OCI-LY3 (cell line): Measurements from ENCODE around the gene POLR2L.

ENCODE experiments used
- CTCF ChIP-seq: fragments of 200-600, 300-600 bp; sonication (generic); IDR thresholded peaks from 2 replicates; pipeline ENCODE4 v1.5.1; 2014; ENCODE audit warnings: antibody characterized with exemption, low read length, low read depth
- EZH2phosphoT487 ChIP-seq: fragments of 200-600 bp; shearing (Covaris generic); IDR thresholded peaks from 2 replicates; pipeline ENCODE4 v1.6.1; 2018; ENCODE audit warnings: antibody characterized with exemption, mixed run types, low read depth

- no peak for TF ChIP-seq EZH2phosphoT487
- TF ChIP-seq CTCF, result no peak
Observed at GRCh38 chr11:867856-868358, 25.6 kb upstream of the POLR2L start.
